ENCODE measurements around the gene SDR9C7. TPM values are rescaled to one million over a fixed set of nuclear protein-coding genes. Genes with fewer than 3 reads are reported as not detected.

SDR9C7 gene
- total and polyA plus RNA-seq, 2 experiments from 2014 or later, result not detected

DNA sequence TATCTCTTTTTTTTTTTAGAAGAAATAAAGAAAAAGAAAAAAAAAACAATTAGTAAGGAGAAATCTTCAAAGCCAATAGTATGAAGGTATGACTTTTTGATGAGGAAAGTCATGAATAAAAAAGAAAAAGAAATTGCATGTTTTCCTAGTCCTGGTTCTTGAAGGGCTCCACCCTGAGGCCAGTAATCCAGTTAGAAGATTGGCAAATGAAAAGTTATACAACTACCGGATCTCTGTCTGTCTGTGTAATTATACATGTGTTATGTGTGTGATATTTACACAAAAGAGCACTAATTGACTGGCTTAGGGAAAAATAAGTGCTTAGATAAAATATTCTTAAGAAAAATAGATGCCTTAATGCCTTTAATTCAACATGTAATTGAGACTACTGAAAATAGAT lies 28.4 kb downstream of the SDR9C7 start:
- Mint-ChIP-seq H3K36me3 (ENCODE audit: low read depth) (peaks cover 16% of the 10 kb centered on the region; the same call in 2 of the 3 replicates), H3K9me3 (peaks cover 75% of the 10 kb centered on the region), H3K27ac (no peak overlapping the region), H3K4me1 (no peaks in the 10 kb centered on the region), H3K4me3 (no peak overlapping the region), H3K27me3 (ENCODE audit: insufficient read depth, low read depth, poor library complexity) (peaks cover 4% of the 10 kb centered on the region)
- Histone ChIP-seq H3K27me3 (ENCODE audit: insufficient read depth) (no peaks in the 10 kb centered on the region), H3K79me2 (replicated peaks; ENCODE audit: insufficient read depth) (no peaks in the 10 kb centered on the region), H3K4me3 (no peak overlapping the region), H3K4me2 (no peak overlapping the region), H3K4me1 (ENCODE audit: insufficient read depth) (no peaks in the 10 kb centered on the region), H3K27ac (ENCODE audit: low read depth) (no peak overlapping the region), H4K20me1 (replicated peaks; ENCODE audit: insufficient read depth) (no peaks in the 10 kb centered on the region), H3K9me2 (ENCODE audit: insufficient read depth) (peaks cover 3% of the 10 kb centered on the region; the same call in 1 of the 2 replicates), H3K36me3 (ENCODE audit: insufficient read depth) (no peaks in the 10 kb centered on the region; the same call in 1 of the 2 replicates), H2AFZ (no peak overlapping the region), H3F3A (replicated peaks; ENCODE audit: low read depth) (no peaks in the 10 kb centered on the region)
- ATAC-seq, result no peak
- DNase-seq (ENCODE audit: low spot score), result no peak
- no peak for TF ChIP-seq ZNF331 (CRISPR knock-in tag; IDR thresholded peaks at IDR 0.05; ENCODE audit: low read depth)
- TF ChIP-seq, protein P1, sequence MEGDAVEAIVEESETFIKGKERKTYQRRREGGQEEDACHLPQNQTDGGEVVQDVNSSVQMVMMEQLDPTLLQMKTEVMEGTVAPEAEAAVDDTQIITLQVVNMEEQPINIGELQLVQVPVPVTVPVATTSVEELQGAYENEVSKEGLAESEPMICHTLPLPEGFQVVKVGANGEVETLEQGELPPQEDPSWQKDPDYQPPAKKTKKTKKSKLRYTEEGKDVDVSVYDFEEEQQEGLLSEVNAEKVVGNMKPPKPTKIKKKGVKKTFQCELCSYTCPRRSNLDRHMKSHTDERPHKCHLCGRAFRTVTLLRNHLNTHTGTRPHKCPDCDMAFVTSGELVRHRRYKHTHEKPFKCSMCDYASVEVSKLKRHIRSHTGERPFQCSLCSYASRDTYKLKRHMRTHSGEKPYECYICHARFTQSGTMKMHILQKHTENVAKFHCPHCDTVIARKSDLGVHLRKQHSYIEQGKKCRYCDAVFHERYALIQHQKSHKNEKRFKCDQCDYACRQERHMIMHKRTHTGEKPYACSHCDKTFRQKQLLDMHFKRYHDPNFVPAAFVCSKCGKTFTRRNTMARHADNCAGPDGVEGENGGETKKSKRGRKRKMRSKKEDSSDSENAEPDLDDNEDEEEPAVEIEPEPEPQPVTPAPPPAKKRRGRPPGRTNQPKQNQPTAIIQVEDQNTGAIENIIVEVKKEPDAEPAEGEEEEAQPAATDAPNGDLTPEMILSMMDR (conservative IDR thresholded peaks at IDR 0.05; ENCODE audit: low read depth in 2 of 2), result no peak
- no peak for TF ChIP-seq EZH2phosphoT487 (IDR thresholded peaks at IDR 0.05; ENCODE audit: unreplicated experiment)
- no peak for TF ChIP-seq REST (IDR thresholded peaks at IDR 0.05; ENCODE audit: unreplicated experiment)
- no peak for TF ChIP-seq ZNF462 (CRISPR knock-in tag; IDR thresholded peaks at IDR 0.05)
- TF ChIP-seq, protein P2, sequence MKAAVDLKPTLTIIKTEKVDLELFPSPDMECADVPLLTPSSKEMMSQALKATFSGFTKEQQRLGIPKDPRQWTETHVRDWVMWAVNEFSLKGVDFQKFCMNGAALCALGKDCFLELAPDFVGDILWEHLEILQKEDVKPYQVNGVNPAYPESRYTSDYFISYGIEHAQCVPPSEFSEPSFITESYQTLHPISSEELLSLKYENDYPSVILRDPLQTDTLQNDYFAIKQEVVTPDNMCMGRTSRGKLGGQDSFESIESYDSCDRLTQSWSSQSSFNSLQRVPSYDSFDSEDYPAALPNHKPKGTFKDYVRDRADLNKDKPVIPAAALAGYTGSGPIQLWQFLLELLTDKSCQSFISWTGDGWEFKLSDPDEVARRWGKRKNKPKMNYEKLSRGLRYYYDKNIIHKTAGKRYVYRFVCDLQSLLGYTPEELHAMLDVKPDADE (IDR thresholded peaks at IDR 0.05), result no peak
- TF ChIP-seq STAT1 (IDR thresholded peaks at IDR 0.05; ENCODE audit: unreplicated experiment), result no peak
- no peak for TF ChIP-seq CREB1 (CRISPR knock-in tag; IDR thresholded peaks at IDR 0.05; ENCODE audit: low read depth)
- no peak for TF ChIP-seq NANOG (IDR thresholded peaks at IDR 0.05; ENCODE audit: borderline replicate concordance)
- TF ChIP-seq EZH2 (IDR thresholded peaks at IDR 0.05; ENCODE audit: low read depth, unreplicated experiment), result no peak
- no peak for TF ChIP-seq ZNF114 (CRISPR knock-in tag; IDR thresholded peaks at IDR 0.05)
- TF ChIP-seq POLR2AphosphoS5 (IDR thresholded peaks at IDR 0.05; ENCODE audit: low read depth), result no peak
- no peak for TF ChIP-seq JUNB (IDR thresholded peaks at IDR 0.05; ENCODE audit: unreplicated experiment)
